ENCODE data around the gene POLA1.
"Not testable (repeated sequence)": the region's sequence is repeated elsewhere in the genome, so short reads cannot be mapped to it uniquely, and the experiment has no call there.

The POLA1 gene

DNA sequence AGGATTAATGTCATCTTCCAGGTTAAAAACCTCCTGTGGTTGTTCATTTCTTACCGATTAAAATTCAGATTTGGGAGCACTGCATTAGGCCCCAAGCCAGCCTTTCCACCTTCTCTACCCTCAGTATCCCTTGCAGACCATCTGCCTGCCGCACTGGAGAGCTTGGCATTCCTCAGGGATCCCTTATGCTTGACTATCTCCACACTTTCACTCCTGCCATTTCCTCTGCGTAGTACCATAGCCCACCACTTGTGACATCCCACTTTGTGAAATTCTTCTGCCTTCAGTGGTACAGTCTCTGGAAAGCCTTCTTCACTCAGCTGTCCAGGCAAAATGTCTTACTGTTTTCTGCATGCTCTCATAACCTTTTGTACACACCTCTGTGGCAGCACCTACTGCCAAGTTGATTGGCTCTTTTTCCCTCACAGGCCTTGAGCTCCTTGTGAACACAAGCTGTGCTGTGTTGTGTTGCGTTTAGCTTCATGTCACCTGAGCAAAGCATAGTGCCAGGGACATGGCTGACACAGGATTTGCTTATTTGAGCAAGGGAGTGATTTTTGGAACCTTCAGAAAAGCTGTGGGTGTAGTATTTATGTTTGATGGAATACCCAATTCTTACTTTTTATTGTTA lies 165.6 kb downstream of the POLA1 start:
- no peak overlapping the region for H3K4me3 Mint-ChIP-seq
- ATAC-seq (ENCODE audit: low read depth) (no peak), DNase-seq (ENCODE audit: low spot score in 2 of 2) (no peak)
- H3K36me3 Mint-ChIP-seq = peaks cover 6% of the 10 kb centered on the region
- no peaks in the 10 kb centered on the region for H3K27me3 Mint-ChIP-seq
- H3K9me3 Mint-ChIP-seq = no peaks in the 10 kb centered on the region
- no peak overlapping the region for H3K27ac Mint-ChIP-seq
- no peaks in the 10 kb centered on the region for H3K4me1 Mint-ChIP-seq

DNA sequence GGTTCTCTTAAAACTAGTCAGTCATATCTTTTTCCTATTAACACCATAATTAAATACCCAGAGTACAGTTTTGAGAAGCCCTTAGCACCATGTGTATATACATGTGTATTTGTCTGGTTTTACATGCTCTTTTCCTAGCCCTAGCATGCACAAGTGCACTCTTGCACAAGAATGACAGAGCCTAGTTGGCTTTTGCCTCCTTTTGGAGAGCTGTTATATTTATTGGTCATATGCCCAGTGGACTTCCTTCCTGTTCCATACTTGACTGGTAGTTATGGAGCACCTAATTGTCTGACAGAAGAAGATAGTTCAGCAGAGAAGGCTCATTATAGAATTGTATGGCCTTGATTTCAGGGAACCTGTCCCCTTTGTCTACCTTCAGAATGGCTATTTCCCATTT lies 166.4 kb downstream of the POLA1 start:
- DNase-seq (ENCODE audit: low spot score in 2 of 2) (no peak), ATAC-seq (ENCODE audit: low read depth) (no peak)
- H3K36me3 Mint-ChIP-seq = peaks cover 6% of the 10 kb centered on the region
- H3K27me3 Mint-ChIP-seq = no peaks in the 10 kb centered on the region
- no peaks in the 10 kb centered on the region for H3K4me1 Mint-ChIP-seq
- no peak overlapping the region for H3K27ac Mint-ChIP-seq
- no peak overlapping the region for H3K4me3 Mint-ChIP-seq
- H3K9me3 Mint-ChIP-seq = no peaks in the 10 kb centered on the region

GRCh38 chrX:24862343-24862742 lies 168.6 kb downstream of the POLA1 start:
- H3K4me3 Mint-ChIP-seq = no peak overlapping the region
- no peak overlapping the region for H3K27ac Mint-ChIP-seq
- H3K9me3 Mint-ChIP-seq = no peaks in the 10 kb centered on the region
- ATAC-seq (ENCODE audit: low read depth) = no peak
- H3K36me3 Mint-ChIP-seq = peaks cover 6% of the 10 kb centered on the region
- no peak for DNase-seq (ENCODE audit: low spot score in 2 of 2)
- H3K27me3 Mint-ChIP-seq = no peaks in the 10 kb centered on the region
- no peaks in the 10 kb centered on the region for H3K4me1 Mint-ChIP-seq

GRCh38 chrX:24863779-24864178 lies 170.1 kb downstream of the POLA1 start:
- H3K27ac Mint-ChIP-seq; H3K27me3 Mint-ChIP-seq; H3K9me3 Mint-ChIP-seq; H3K4me1 Mint-ChIP-seq; DNase-seq (ENCODE audit: low spot score in 2 of 2); H3K36me3 Mint-ChIP-seq; H3K4me3 Mint-ChIP-seq; ATAC-seq (ENCODE audit: low read depth): not testable (repeated sequence)

- Mint-ChIP-seq H3K36me3 (peaks cover 3% of the 10 kb centered on the region), H3K27ac (no peak overlapping the region), H3K4me3 (no peak overlapping the region), H3K9me3 (no peaks in the 10 kb centered on the region), H3K4me1 (no peaks in the 10 kb centered on the region), H3K27me3 (no peaks in the 10 kb centered on the region)
- DNase-seq (ENCODE audit: low spot score in 2 of 2) (no peak), ATAC-seq (ENCODE audit: low read depth) (no peak)
Observed at GRCh38 chrX:24870143-24870542, 176.4 kb downstream of the POLA1 start.

- no peaks in the 10 kb centered on the region for H3K9me3 Mint-ChIP-seq
- ATAC-seq (ENCODE audit: low read depth) (no peak), DNase-seq (ENCODE audit: low spot score in 2 of 2) (no peak)
- H3K4me1 Mint-ChIP-seq = no peaks in the 10 kb centered on the region
- H3K27ac Mint-ChIP-seq = no peak overlapping the region
- no peak overlapping the region for H3K4me3 Mint-ChIP-seq
- H3K27me3 Mint-ChIP-seq = no peaks in the 10 kb centered on the region
- H3K36me3 Mint-ChIP-seq = no peaks in the 10 kb centered on the region
Observed at GRCh38 chrX:24874604-24875247, 181.0 kb downstream of the POLA1 start.

DNA sequence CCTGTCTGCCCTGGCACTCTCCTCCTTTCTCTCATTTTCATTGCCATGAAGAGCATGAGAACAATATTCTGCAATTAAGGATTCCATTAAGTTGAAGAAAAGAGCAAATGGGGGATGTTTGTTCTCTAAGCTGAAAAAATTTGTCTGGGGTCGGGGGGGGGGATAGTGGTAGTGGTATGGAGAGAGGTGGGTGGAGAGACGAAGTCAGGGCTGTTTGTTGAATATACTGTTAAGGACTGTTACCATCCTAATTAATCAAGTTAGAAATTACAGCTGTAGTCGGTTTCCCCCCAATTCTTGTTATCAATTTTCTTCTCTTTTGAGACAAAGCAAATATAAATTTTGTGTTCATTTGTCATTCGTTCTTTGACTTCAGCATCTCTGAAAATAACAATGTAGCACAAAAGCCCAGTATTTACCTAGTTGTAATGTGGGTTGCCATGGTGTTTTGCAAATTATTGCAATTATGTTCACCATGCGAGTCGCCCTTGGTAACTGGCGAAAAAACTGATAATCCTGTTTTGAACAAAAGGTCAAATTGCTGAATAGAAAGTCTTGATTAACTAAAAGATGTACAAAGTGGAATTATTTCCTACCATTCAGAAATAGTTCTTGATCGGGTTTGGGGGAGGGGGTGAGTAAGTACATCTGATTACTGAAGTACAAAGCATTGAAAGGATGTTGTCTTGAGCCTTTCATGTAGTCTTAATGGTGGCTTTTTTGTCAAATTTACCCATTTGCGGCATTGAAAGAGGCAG lies 183.0 kb downstream of the POLA1 start:
- Mint-ChIP-seq H3K4me1 (peaks cover 2% of the 10 kb centered on the region), H3K36me3 (peaks cover 4% of the 10 kb centered on the region), H3K9me3 (no peaks in the 10 kb centered on the region), H3K4me3 (no peak overlapping the region), H3K27me3 (no peaks in the 10 kb centered on the region), H3K27ac (no peak overlapping the region)
- no peak for DNase-seq (ENCODE audit: low spot score in 2 of 2)
- ATAC-seq (ENCODE audit: low read depth) = no peak

- no peak overlapping the region for H3K27ac Mint-ChIP-seq
- peaks cover 6% of the 10 kb centered on the region for H3K36me3 Mint-ChIP-seq
- ATAC-seq (ENCODE audit: low read depth) (no peak), DNase-seq (ENCODE audit: low spot score in 2 of 2) (no peak)
- no peaks in the 10 kb centered on the region for H3K9me3 Mint-ChIP-seq
- H3K4me1 Mint-ChIP-seq = peaks cover 2% of the 10 kb centered on the region
- H3K4me3 Mint-ChIP-seq = no peak overlapping the region
- no peaks in the 10 kb centered on the region for H3K27me3 Mint-ChIP-seq
Observed at GRCh38 chrX:24877288-24877664, 183.6 kb downstream of the POLA1 start.

- Mint-ChIP-seq H3K27ac (no peak overlapping the region), H3K27me3 (no peaks in the 10 kb centered on the region), H3K4me3 (no peak overlapping the region), H3K9me3 (no peaks in the 10 kb centered on the region), H3K36me3 (peaks cover 6% of the 10 kb centered on the region), H3K4me1 (peaks cover 2% of the 10 kb centered on the region)
- no peak for DNase-seq (ENCODE audit: low spot score in 2 of 2)
- ATAC-seq (ENCODE audit: low read depth) = no peak
Observed at GRCh38 chrX:24877854-24878650, 184.3 kb downstream of the POLA1 start.

GRCh38 chrX:24879679-24880078 lies 186.0 kb downstream of the POLA1 start:
- H3K4me3 Mint-ChIP-seq = no peak overlapping the region

DNA sequence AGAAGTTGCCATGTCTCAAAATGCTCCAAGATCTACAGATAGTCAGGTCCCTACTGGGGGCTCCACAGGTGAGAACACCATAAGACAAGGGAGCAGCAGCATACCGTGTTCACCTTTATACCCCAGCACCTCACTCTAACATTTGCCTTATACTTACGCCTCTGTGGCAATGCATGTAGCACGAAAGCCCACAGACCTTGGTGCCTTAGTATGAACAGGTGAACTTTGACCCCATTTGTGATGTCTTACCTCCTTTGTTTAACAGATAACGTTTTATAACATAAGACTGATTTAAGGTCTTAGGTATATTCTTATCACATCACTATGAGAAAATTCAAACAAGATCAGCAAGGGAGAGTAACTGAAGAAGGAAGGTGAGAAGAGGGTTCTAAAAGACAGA lies 193.2 kb downstream of the POLA1 start:
- Mint-ChIP-seq H3K27ac (no peak overlapping the region), H3K36me3 (peaks cover 6% of the 10 kb centered on the region), H3K9me3 (no peaks in the 10 kb centered on the region), H3K4me1 (no peaks in the 10 kb centered on the region), H3K4me3 (no peak overlapping the region), H3K27me3 (no peaks in the 10 kb centered on the region)
- ATAC-seq (ENCODE audit: low read depth) (no peak), DNase-seq (ENCODE audit: low spot score in 2 of 2) (no peak)

More at GRCh38 chrX:24879679-24880078, 186.0 kb downstream of the POLA1 start:
- peaks cover 2% of the 10 kb centered on the region for H3K4me1 Mint-ChIP-seq
- peaks cover 6% of the 10 kb centered on the region for H3K36me3 Mint-ChIP-seq
- H3K27me3 Mint-ChIP-seq = no peaks in the 10 kb centered on the region
- no peak for ATAC-seq (ENCODE audit: low read depth)
- no peak for DNase-seq (ENCODE audit: low spot score in 2 of 2)
- H3K27ac Mint-ChIP-seq = no peak overlapping the region
- no peaks in the 10 kb centered on the region for H3K9me3 Mint-ChIP-seq

GRCh38 chrX:24890677-24891076 lies 197.0 kb downstream of the POLA1 start:
- no peak for DNase-seq (ENCODE audit: low spot score in 2 of 2)
- Mint-ChIP-seq H3K27ac (no peak overlapping the region), H3K27me3 (no peaks in the 10 kb centered on the region), H3K4me1 (no peaks in the 10 kb centered on the region), H3K4me3 (no peak overlapping the region), H3K36me3 (peaks cover 19% of the 10 kb centered on the region), H3K9me3 (no peaks in the 10 kb centered on the region)
- ATAC-seq (ENCODE audit: low read depth) = no peak

- Mint-ChIP-seq H3K9me3 (no peaks in the 10 kb centered on the region), H3K27me3 (no peaks in the 10 kb centered on the region), H3K4me3 (no peak overlapping the region), H3K27ac (no peak overlapping the region), H3K36me3 (peaks cover 22% of the 10 kb centered on the region), H3K4me1 (no peaks in the 10 kb centered on the region)
- DNase-seq (ENCODE audit: low spot score in 2 of 2) (no peak), ATAC-seq (ENCODE audit: low read depth) (no peak)
Observed at GRCh38 chrX:24899391-24899790, 205.7 kb downstream of the POLA1 start.

DNA sequence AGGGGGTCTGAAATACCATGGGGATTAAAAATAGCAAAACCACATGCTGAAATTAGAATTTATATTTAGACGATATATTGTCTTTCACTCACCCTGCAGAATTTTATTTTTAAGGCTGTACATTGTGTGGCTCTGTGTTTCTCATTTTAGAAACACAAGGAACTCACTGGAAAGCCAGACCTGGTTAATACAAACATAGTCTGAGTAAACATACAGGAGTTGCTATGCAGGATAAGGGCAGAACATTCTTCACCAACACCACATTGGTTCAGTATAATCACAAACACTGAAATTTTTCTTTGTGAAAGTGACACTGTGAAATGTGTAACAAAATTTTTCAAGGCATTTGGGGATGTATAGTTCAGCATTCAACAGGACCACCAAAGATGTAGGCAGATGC lies 206.5 kb downstream of the POLA1 start:
- no peaks in the 10 kb centered on the region for H3K9me3 Mint-ChIP-seq
- ATAC-seq (ENCODE audit: low read depth) (no peak), DNase-seq (ENCODE audit: low spot score in 2 of 2) (no peak)
- H3K36me3 Mint-ChIP-seq = peaks cover 19% of the 10 kb centered on the region
- no peaks in the 10 kb centered on the region for H3K27me3 Mint-ChIP-seq
- H3K4me3 Mint-ChIP-seq = no peak overlapping the region
- H3K27ac Mint-ChIP-seq = no peak overlapping the region
- H3K4me1 Mint-ChIP-seq = no peaks in the 10 kb centered on the region

Measured in memory B cell (primary cell).